DND-41 (cell line): ENCODE measurements around the gene NFIB.

ENCODE experiments used
- ATAC-seq: fragments of 200-7000 bp; cut with Tn5 transposase; 3 replicates; pipeline ENCODE4 v1.9.1; 2021; ENCODE audit warnings: low read depth; ENCODE audit not compliant: insufficient read depth
- DNase-seq: peaks from one replicate; pipeline ENCODE4 v3.0.0-alpha.2; 2020
- H2AFZ ChIP-seq: 2 replicates; pipeline ENCODE4 v1.6.0; 2012; ENCODE audit warnings: low read depth, low read length
- H3K27ac ChIP-seq: 2 replicates; pipeline ENCODE4 v1.5.1; 2012; ENCODE audit warnings: low read length, inconsistent platforms
- H3K27me3 ChIP-seq: fragments of 200-600 bp; sonication (generic); 2 replicates; pipeline ENCODE4 v1.6.0; 2012; ENCODE audit warnings: low read length, mild to moderate bottlenecking, inconsistent platforms; ENCODE audit not compliant: insufficient read depth, poor library complexity
- H3K36me3 ChIP-seq: 2 replicates; pipeline ENCODE4 v1.5.1; 2012; ENCODE audit warnings: low read length, inconsistent platforms; ENCODE audit not compliant: insufficient read depth
- H3K4me1 ChIP-seq: 2 replicates; pipeline ENCODE4 v1.5.1; 2012; ENCODE audit warnings: mild to moderate bottlenecking, low read length; ENCODE audit not compliant: insufficient read depth
- H3K4me2 ChIP-seq: 2 replicates; pipeline ENCODE4 v1.6.0; 2012; ENCODE audit warnings: mild to moderate bottlenecking, moderate library complexity, low read length, inconsistent platforms; ENCODE audit not compliant: insufficient read depth
- H3K4me3 ChIP-seq, 2 experiments: fragments of 200-600 bp in 1 of 2; shearing (Covaris generic) in 1 of 2; 2 replicates each; pipeline ENCODE4 v1.5.1; 2012 to 2016; ENCODE audit warnings: inconsistent platforms in 2 of 2, low read length in 2 of 2, mild to moderate bottlenecking in 2 of 2, low read depth in 1 of 2, moderate library complexity in 1 of 2
- H3K79me2 ChIP-seq: 2 replicates; pipeline ENCODE4 v1.6.0; 2012; ENCODE audit warnings: low read length, inconsistent platforms; ENCODE audit not compliant: insufficient read depth
- H3K9ac ChIP-seq: 2 replicates; pipeline ENCODE4 v1.6.0; 2012; ENCODE audit warnings: low read depth, mild to moderate bottlenecking, inconsistent platforms, low read length, moderate library complexity
- H3K9me3 ChIP-seq: 2 replicates; pipeline ENCODE4 v1.5.1; 2012; ENCODE audit warnings: low read length, moderate library complexity, mild to moderate bottlenecking, inconsistent platforms; ENCODE audit not compliant: insufficient read depth, severe bottlenecking
- H4K20me1 ChIP-seq: 2 replicates; pipeline ENCODE4 v1.6.0; 2012; ENCODE audit warnings: low read length; ENCODE audit not compliant: insufficient read depth
- CTCF ChIP-seq: IDR thresholded peaks from 2 replicates; pipeline ENCODE4 v1.5.1; 2012; ENCODE audit warnings: borderline replicate concordance, low read length, moderate library complexity, mild to moderate bottlenecking; ENCODE audit not compliant: poor library complexity, severe bottlenecking; ENCODE audit errors: extremely low read depth
- EZH2 ChIP-seq: IDR thresholded peaks from 3 replicates; pipeline ENCODE4 v1.6.1; 2012; ENCODE audit warnings: borderline replicate concordance, low read depth, mild to moderate bottlenecking, moderate library complexity, low read length, inconsistent platforms; ENCODE audit not compliant: severe bottlenecking

The NFIB gene

GRCh38 chr9:14258156-14258555 is 55.8 kb downstream of the NFIB start:
- Histone ChIP-seq H4K20me1 (no peaks in the 10 kb centered on the region), H3K4me2 (no peak overlapping the region), H3K79me2 (no peaks in the 10 kb centered on the region), H3K9me3 (no peaks in the 10 kb centered on the region), H3K4me3 (no peak overlapping the region), H2AFZ (no peak overlapping the region), H3K4me1 (no peaks in the 10 kb centered on the region), H3K9ac (no peak overlapping the region), H3K27me3 (no peaks in the 10 kb centered on the region), H3K36me3 (no peaks in the 10 kb centered on the region), H3K27ac (no peak overlapping the region)
- TF ChIP-seq CTCF (no peak), EZH2 (no peak)
- DNase-seq (no peak), ATAC-seq (no peak)

- H3K27me3 ChIP-seq = no peaks in the 10 kb centered on the region
- no peaks in the 10 kb centered on the region for H3K4me1 ChIP-seq
- ATAC-seq (no peak), DNase-seq (no peak)
- H3K36me3 ChIP-seq = no peaks in the 10 kb centered on the region
- no peak overlapping the region for H3K4me3 ChIP-seq
- no peak overlapping the region for H2AFZ ChIP-seq
- H3K27ac ChIP-seq = no peak overlapping the region
- no peaks in the 10 kb centered on the region for H3K9me3 ChIP-seq
- H3K4me2 ChIP-seq = no peak overlapping the region
- no peak for TF ChIP-seq EZH2
- no peak for TF ChIP-seq CTCF
- no peak overlapping the region for H3K9ac ChIP-seq
- no peaks in the 10 kb centered on the region for H4K20me1 ChIP-seq
- no peaks in the 10 kb centered on the region for H3K79me2 ChIP-seq
Measured at GRCh38 chr9:14256588-14256987, 57.4 kb downstream of the NFIB start.

- DNase-seq (no peak), ATAC-seq (no peak)
- no peak overlapping the region for H3K4me2 ChIP-seq
- H4K20me1 ChIP-seq = no peaks in the 10 kb centered on the region
- H3K4me1 ChIP-seq = no peaks in the 10 kb centered on the region
- TF ChIP-seq CTCF = no peak
- no peaks in the 10 kb centered on the region for H3K9me3 ChIP-seq
- H2AFZ ChIP-seq = no peak overlapping the region
- no peaks in the 10 kb centered on the region for H3K79me2 ChIP-seq
- H3K9ac ChIP-seq = no peak overlapping the region
- H3K27ac ChIP-seq = no peak overlapping the region
- no peak overlapping the region for H3K4me3 ChIP-seq
- H3K27me3 ChIP-seq = no peaks in the 10 kb centered on the region
- H3K36me3 ChIP-seq = no peaks in the 10 kb centered on the region
Measured at GRCh38 chr9:14251154-14252071, 62.5 kb downstream of the NFIB start.
